Mammary epithelial cell (primary cell): ENCODE data around the gene GPR18.

ENCODE experiments used
- CTCF ChIP-seq, 2 donors: IDR thresholded peaks in 1 of 2; conservative IDR thresholded peaks in 1 of 2; 2 replicates each; pipeline ENCODE4 v1.5.1; 2011 to 2012; ENCODE audit warnings: inconsistent platforms in 2 of 2, low read length in 2 of 2, mild to moderate bottlenecking in 2 of 2, control low read depth in 1 of 2, low read depth in 1 of 2; ENCODE audit not compliant: insufficient read depth in 1 of 2; ENCODE audit errors: extremely low read depth in 1 of 2
- EZH2 ChIP-seq: IDR thresholded peaks from 2 replicates; pipeline ENCODE4 v1.6.1; 2012; ENCODE audit warnings: low read length, inconsistent platforms, borderline replicate concordance

GRCh38 chr13:99304541-99304940 lies 46.4 kb upstream of the GPR18 start:
- TF ChIP-seq CTCF (conservative IDR thresholded peaks at IDR 0.05 in 1 of 2, IDR thresholded peaks at IDR 0.05 in 1 of 2; ENCODE audit: extremely low read depth in 1 of 2, insufficient read depth in 1 of 2, low read depth in 1 of 2, low read length in 2 of 2) (no peak), EZH2 (no peak)
